SK-N-SH treated with all-trans-retinoic acid at 6 μM for 48 hours (cell line): ENCODE measurements around the gene AGAP2.

Source experiments
- CREB5 ChIP-seq: fragments of 250-450 bp; sonication (Bioruptor Pico); IDR thresholded peaks from 2 replicates; pipeline ENCODE4 v1.5.1; 2020; ENCODE audit warnings: low read depth, mild to moderate bottlenecking, moderate library complexity
- ESRRG ChIP-seq: fragments of 250-450 bp; sonication (Bioruptor Pico); IDR thresholded peaks from 2 replicates; pipeline ENCODE4 v1.6.1; 2021; ENCODE audit warnings: mild to moderate bottlenecking
- OSR1 ChIP-seq: fragments of 250-450 bp; sonication (Bioruptor Pico); IDR thresholded peaks from 2 replicates; pipeline ENCODE4 v1.8.0; 2022; ENCODE audit warnings: moderate library complexity, mild to moderate bottlenecking, inconsistent platforms
- PATZ1 ChIP-seq: fragments of 250-450 bp; sonication (Bioruptor Pico); IDR thresholded peaks from 2 replicates; pipeline ENCODE4 v1.8.0; 2020; ENCODE audit warnings: mild to moderate bottlenecking, moderate library complexity, borderline replicate concordance
- TOX ChIP-seq: fragments of 250-450 bp; sonication (Bioruptor Pico); IDR thresholded peaks from 2 replicates; pipeline ENCODE4 v1.8.0; 2021; ENCODE audit warnings: mild to moderate bottlenecking, moderate library complexity, borderline replicate concordance
- ZFP30 ChIP-seq: fragments of 450-650 bp; formaldehyde crosslinking; IDR thresholded peaks from 2 replicates; pipeline ENCODE4 v1.5.0; 2022; ENCODE audit warnings: mild to moderate bottlenecking, moderate library complexity

GRCh38 chr12:57777367-57777766 lies 38.8 kb upstream of the AGAP2 start:
- TF ChIP-seq TOX (CRISPR knock-in tag) (no peak), OSR1 (CRISPR knock-in tag) (no peak), ZFP30 (CRISPR knock-in tag) (no peak), ESRRG (CRISPR knock-in tag) (no peak), CREB5 (CRISPR knock-in tag) (no peak), PATZ1 (CRISPR knock-in tag) (no peak)
